RPMI8226 (cell line): ENCODE measurements around the gene BMP3.
"Not testable (repeated sequence)": the region's sequence is repeated elsewhere in the genome, so short reads cannot be mapped to it uniquely, and the experiment has no call there.

Experiments used
- DNase-seq: peaks from one replicate; pipeline ENCODE4 v3.0.0-alpha.2; 2015

The BMP3 gene

GRCh38 chr4:81030061-81030980 is at the start of gene BMP3:
Gene BMP3 (plus strand): TSS chr4:81030708. CDS start chr4:81031285, 577 bp downstream.
- no peak for DNase-seq

- DNase-seq: no peak
Observed at GRCh38 chr4:80986011-80986410, 44.5 kb upstream of the BMP3 start.

- peak; percentile 49 for DNase-seq
Observed at GRCh38 chr4:80989921-80990544, 40.5 kb upstream of the BMP3 start.

- DNase-seq: no peak
Observed at GRCh38 chr4:80990851-80991250, 39.7 kb upstream of the BMP3 start.

GRCh38 chr4:80999943-81000342 is 30.6 kb upstream of the BMP3 start:
- DNase-seq: no peak

- DNase-seq: no peak
Observed at GRCh38 chr4:81003597-81004111, 26.9 kb upstream of the BMP3 start.

- no peak for DNase-seq
Observed at GRCh38 chr4:81007417-81007816, 23.1 kb upstream of the BMP3 start.

- not testable (repeated sequence) for DNase-seq
Observed at GRCh38 chr4:81016566-81016965, 13.9 kb upstream of the BMP3 start.

- DNase-seq: no peak
Observed at GRCh38 chr4:81019006-81019405, 11.5 kb upstream of the BMP3 start.

GRCh38 chr4:81021142-81021944 is 9.2 kb upstream of the BMP3 start:
- DNase-seq: no peak

GRCh38 chr4:81021981-81022380 is 8.5 kb upstream of the BMP3 start:
- DNase-seq: no peak

GRCh38 chr4:81023484-81023883 is 7.0 kb upstream of the BMP3 start:
- DNase-seq: no peak

- DNase-seq: no peak
Observed at GRCh38 chr4:81030981-81031791, 678 bp downstream of the BMP3 start.

GRCh38 chr4:81031796-81032551 is 1.5 kb downstream of the BMP3 start:
- no peak for DNase-seq

- DNase-seq: no peak
Observed at GRCh38 chr4:81032771-81033684, 2.5 kb downstream of the BMP3 start.

GRCh38 chr4:81038636-81039350 is 8.3 kb downstream of the BMP3 start:
- no peak for DNase-seq

- no peak for DNase-seq
Observed at GRCh38 chr4:81039351-81039972, 9.0 kb downstream of the BMP3 start.

- DNase-seq: peak; percentile 7
Observed at GRCh38 chr4:81040012-81040659, 9.6 kb downstream of the BMP3 start.
